ENCODE measurements around the gene AGPAT4.

Gene AGPAT4

GRCh38 chr6:161117942-161118341 is 155.9 kb downstream of the AGPAT4 start:
- no peak for DNase-seq
- intact Hi-C loops (cut with DNase I; ENCODE audit: low total_unique reads), result no loop called here
- TF ChIP-seq CTCF (IDR thresholded peaks at IDR 0.05), result no peak
- Histone ChIP-seq H3K27me3 (no peaks in the 10 kb centered on the region), H3K9me3 (peaks cover 0 to 9% (median 0%) of the 10 kb centered on the region in 3 donors), H3K36me3 (peaks cover 85 to 93% (median 92%) of the 10 kb centered on the region in 3 donors), H3K27ac (no peak overlapping the region), H3K4me1 (no peaks in the 10 kb centered on the region), H3K4me3 (no peak overlapping the region)

DNA sequence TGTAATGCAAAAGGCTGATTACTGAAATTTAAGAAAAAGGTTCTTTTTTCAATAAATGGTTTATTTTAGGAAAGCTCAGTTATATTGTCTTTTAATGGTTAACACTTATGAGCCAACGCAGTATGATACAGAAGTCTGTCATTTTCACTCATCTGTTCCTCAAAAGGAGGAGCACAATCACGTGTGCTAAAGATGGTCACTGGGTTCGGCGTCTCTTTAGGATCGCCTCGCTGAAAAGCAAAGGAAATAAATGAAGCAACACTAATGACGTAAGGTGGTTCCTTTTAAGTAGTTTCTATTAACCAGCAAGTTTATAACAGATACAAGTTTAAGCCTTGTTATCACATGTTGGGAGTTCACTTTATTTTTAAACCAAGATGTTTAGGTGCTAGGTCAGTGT is 156.6 kb downstream of the AGPAT4 start:
- H3K27me3 ChIP-seq, result no peaks in the 10 kb centered on the region
- peaks cover 87 to 95% (median 94%) of the 10 kb centered on the region in 3 donors for H3K36me3 ChIP-seq
- H3K9me3 ChIP-seq, result peaks cover 0 to 5% (median 0%) of the 10 kb centered on the region in 3 donors
- no peak for TF ChIP-seq CTCF (IDR thresholded peaks at IDR 0.05)
- intact Hi-C loops (cut with DNase I; ENCODE audit: low total_unique reads), result no loop called here
- no peak overlapping the region for H3K4me3 ChIP-seq
- no peak for DNase-seq
- H3K27ac ChIP-seq, result no peak overlapping the region
- no peaks in the 10 kb centered on the region for H3K4me1 ChIP-seq

DNA sequence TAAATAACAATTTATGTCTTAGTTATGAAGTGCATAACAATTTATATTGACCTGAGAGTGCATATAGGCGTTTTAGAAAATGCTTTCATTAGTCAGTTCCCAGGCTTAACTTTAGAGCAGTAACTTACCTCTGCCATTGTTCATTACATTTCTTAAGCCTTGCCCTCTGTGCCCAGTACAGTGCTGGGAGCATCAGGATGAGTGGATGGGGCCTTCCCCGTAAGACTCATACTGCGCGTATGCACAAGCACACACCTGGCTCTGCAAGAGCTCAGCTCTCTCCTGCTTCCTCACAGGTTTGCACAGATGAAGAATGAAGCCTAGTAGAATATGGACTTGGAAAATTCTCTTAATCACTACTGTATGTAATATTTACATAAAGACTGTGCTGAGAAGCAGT is 157.3 kb downstream of the AGPAT4 start:
- Histone ChIP-seq H3K27me3 (no peaks in the 10 kb centered on the region), H3K4me3 (no peak overlapping the region), H3K4me1 (no peaks in the 10 kb centered on the region), H3K27ac (no peak overlapping the region), H3K9me3 (no peaks in the 10 kb centered on the region), H3K36me3 (peaks cover 87 to 97% (median 97%) of the 10 kb centered on the region in 3 donors)
- DNase-seq, result no peak
- intact Hi-C loops (cut with DNase I; ENCODE audit: low total_unique reads), result no loop called here
- TF ChIP-seq CTCF (IDR thresholded peaks at IDR 0.05), result no peak

- Histone ChIP-seq H3K9me3 (no peaks in the 10 kb centered on the region), H3K4me1 (no peaks in the 10 kb centered on the region), H3K36me3 (peaks cover 87 to 98% (median 97%) of the 10 kb centered on the region in 3 donors), H3K27me3 (no peaks in the 10 kb centered on the region), H3K4me3 (no peak overlapping the region), H3K27ac (no peak overlapping the region)
- TF ChIP-seq CTCF (IDR thresholded peaks at IDR 0.05), result no peak
- intact Hi-C loops (cut with DNase I; ENCODE audit: low total_unique reads), result no loop called here
- DNase-seq, result no peak
These were observed 158.4 kb downstream of the AGPAT4 start for GRCh38 chr6:161115468-161115867.

DNA sequence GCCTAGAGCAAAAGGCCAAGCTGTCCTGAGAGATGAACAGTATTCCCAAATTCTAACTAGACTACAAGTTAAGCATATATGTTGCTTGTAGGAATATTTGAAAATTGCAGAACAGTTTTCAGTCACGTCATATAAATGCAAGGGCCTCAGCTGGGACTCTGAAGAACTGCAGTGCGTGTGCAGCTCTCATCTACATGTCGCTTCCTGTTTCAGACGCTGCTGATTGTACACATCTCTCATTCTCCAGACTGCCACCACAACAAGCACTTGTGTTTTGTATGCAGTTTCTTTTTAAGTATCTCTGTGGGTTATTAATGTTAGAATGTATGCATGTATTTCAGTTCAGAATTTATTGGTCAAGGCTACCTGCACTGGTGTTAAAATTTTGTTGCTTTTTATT is 162.6 kb downstream of the AGPAT4 start:
- TF ChIP-seq CTCF (IDR thresholded peaks at IDR 0.05), result no peak
- no peak overlapping the region for H3K4me3 ChIP-seq
- intact Hi-C loops (cut with DNase I; ENCODE audit: low total_unique reads), result no loop called here
- H3K27ac ChIP-seq, result no peak overlapping the region
- H3K4me1 ChIP-seq, result peaks cover 0 to 5% (median 0%) of the 10 kb centered on the region in 4 donors
- no peaks in the 10 kb centered on the region for H3K9me3 ChIP-seq
- DNase-seq, result no peak
- H3K27me3 ChIP-seq, result no peaks in the 10 kb centered on the region
- peaks cover 89 to 98% (median 94%) of the 10 kb centered on the region in 3 donors for H3K36me3 ChIP-seq

All from tibial artery (tissue), 4 donors.